IMR-90 (cell line): ENCODE measurements around the gene MAGI2. TPM values are rescaled to one million over a fixed set of nuclear protein-coding genes. Genes with fewer than 3 reads are reported as not detected.

Source experiments
- ATAC-seq: fragments of 200-7000 bp; cut with Tn5 transposase; 2 replicates; pipeline ENCODE4 v1.9.1; 2020; ENCODE audit warnings: low read depth, mild to moderate bottlenecking, moderate library complexity
- BruUV-seq: library from RNA; stranded (reverse); fragments of 400-500 nt; replicated peaks from 2 replicates; lab custom pipeline; 2021; lab: Mats Ljungman, UMichigan
- CTCF ChIA-PET: fragments of 300-600 bp; formaldehyde crosslinking; extraction: SDS; loops from one replicate; lab custom pipeline; 2021; ENCODE audit warnings: antibody characterized with exemption; lab: Yijun Ruan, JAX
- POLR2A ChIA-PET: fragments of 300-600 bp; sonication (Branson Sonifier 250); formaldehyde crosslinking; loops from one replicate; lab custom pipeline; 2022; ENCODE audit warnings: antibody characterized with exemption; ENCODE audit not compliant: unreplicated experiment; lab: Charles Lee
- DNase-seq: peaks from one replicate; pipeline ENCODE4 v3.0.0; 2013
- H2AFZ ChIP-seq: replicated peaks from 2 replicates; pipeline ENCODE3; 2013; ENCODE audit warnings: low read length, mild to moderate bottlenecking; ENCODE audit not compliant: poor library complexity
- H2AK5ac ChIP-seq: 2 replicates; pipeline ENCODE4 v1.6.1; 2013; ENCODE audit warnings: low read depth, low read length, inconsistent platforms
- H2AK9ac ChIP-seq: replicated peaks from 2 replicates; pipeline ENCODE3; 2013; ENCODE audit warnings: mild to moderate bottlenecking, low read depth, low read length, moderate library complexity; ENCODE audit not compliant: poor library complexity
- H2BK120ac ChIP-seq: 2 replicates; pipeline ENCODE4 v1.6.1; 2013; ENCODE audit warnings: low read depth, low read length, inconsistent platforms
- H2BK15ac ChIP-seq: 3 replicates; pipeline ENCODE4 v1.6.1; 2013; ENCODE audit warnings: low read depth, low read length, inconsistent platforms
- H2BK20ac ChIP-seq: 2 replicates; pipeline ENCODE4 v1.6.1; 2013; ENCODE audit warnings: low read depth, mild to moderate bottlenecking, inconsistent platforms, low read length, moderate library complexity
- H2BK5ac ChIP-seq: 2 replicates; pipeline ENCODE4 v1.6.1; 2013; ENCODE audit warnings: mild to moderate bottlenecking, low read depth, low read length, inconsistent platforms; ENCODE audit not compliant: poor library complexity, severe bottlenecking
- H3K14ac ChIP-seq: replicated peaks from 2 replicates; pipeline ENCODE4 v1.6.1; 2013; ENCODE audit warnings: low read depth, low read length, inconsistent platforms
- H3K18ac ChIP-seq: 2 replicates; pipeline ENCODE4 v1.6.1; 2013; ENCODE audit warnings: low read depth, low read length, control low read depth
- H3K23ac ChIP-seq: 2 replicates; pipeline ENCODE4 v1.6.1; 2013; ENCODE audit warnings: low read depth, low read length, inconsistent platforms
- H3K27ac ChIP-seq: 2 replicates; pipeline ENCODE4 v1.5.1; 2013; ENCODE audit warnings: mild to moderate bottlenecking, control low read depth, low read length; ENCODE audit not compliant: insufficient read depth
- H3K27me3 ChIP-seq: 2 replicates; pipeline ENCODE4 v1.6.1; 2013; ENCODE audit warnings: low read length; ENCODE audit not compliant: control insufficient read depth, insufficient read depth
- H3K36me3 ChIP-seq: 2 replicates; pipeline ENCODE4 v1.6.1; 2013; ENCODE audit warnings: low read length, mixed read lengths; ENCODE audit not compliant: control insufficient read depth, insufficient read depth
- H3K4ac ChIP-seq: 2 replicates; pipeline ENCODE4 v1.6.1; 2013; ENCODE audit warnings: low read depth, low read length, inconsistent platforms
- H3K4me1 ChIP-seq: 2 replicates; pipeline ENCODE4 v1.6.1; 2013; ENCODE audit warnings: low read length, mixed read lengths; ENCODE audit not compliant: control insufficient read depth, insufficient read depth
- H3K4me2 ChIP-seq: 2 replicates; pipeline ENCODE4 v1.6.1; 2013; ENCODE audit warnings: low read depth, mild to moderate bottlenecking, control low read depth, low read length, moderate library complexity
- H3K4me3 ChIP-seq: 2 replicates; pipeline ENCODE4 v1.5.1; 2013; ENCODE audit warnings: low read depth, mild to moderate bottlenecking, control low read depth, low read length, moderate library complexity; ENCODE audit not compliant: insufficient read depth
- H3K56ac ChIP-seq: 2 replicates; pipeline ENCODE4 v1.6.1; 2013; ENCODE audit warnings: low read length, inconsistent platforms; ENCODE audit not compliant: insufficient read depth; ENCODE audit errors: extremely low read depth
- H3K79me1 ChIP-seq, 2 experiments: 2 replicates each; pipeline ENCODE4 v1.6.1; 2013; ENCODE audit warnings: low read length in 2 of 2, inconsistent platforms in 1 of 2, low read depth in 1 of 2
- H3K9ac ChIP-seq: 2 replicates; pipeline ENCODE4 v1.6.1; 2013; ENCODE audit warnings: low read depth, low read length, control low read depth
- H3K9me1 ChIP-seq: 2 replicates; pipeline ENCODE4 v1.6.1; 2013; ENCODE audit warnings: low read length, inconsistent platforms; ENCODE audit not compliant: insufficient read depth
- H3K9me3 ChIP-seq: 2 replicates; pipeline ENCODE4 v1.6.1; 2013; ENCODE audit warnings: low read length; ENCODE audit not compliant: control insufficient read depth, insufficient read depth
- H4K20me1 ChIP-seq: 2 replicates; pipeline ENCODE4 v1.6.1; 2013; ENCODE audit warnings: low read length, inconsistent platforms; ENCODE audit not compliant: insufficient read depth
- H4K5ac ChIP-seq: 2 replicates; pipeline ENCODE4 v1.6.1; 2013; ENCODE audit warnings: mild to moderate bottlenecking, low read depth, low read length, control low read depth
- H4K8ac ChIP-seq, 2 experiments: 2 replicates each; pipeline ENCODE4 v1.6.1; 2013; ENCODE audit warnings: low read depth in 2 of 2, low read length in 2 of 2, control low read depth in 1 of 2, inconsistent platforms in 1 of 2
- H4K91ac ChIP-seq: 2 replicates; pipeline ENCODE4 v1.6.1; 2013; ENCODE audit warnings: low read depth, low read length, inconsistent platforms; ENCODE audit not compliant: insufficient read depth
- CHD1 ChIP-seq: IDR thresholded peaks from 2 replicates; pipeline ENCODE4 v1.6.1; 2012; ENCODE audit warnings: low read depth, low read length, improper control_type of control experiment
- RAD21 ChIP-seq: IDR thresholded peaks from 2 replicates; pipeline ENCODE4 v1.6.1; 2012; ENCODE audit warnings: low read length, improper control_type of control experiment
- WGBS, 2 experiments: methylation state at CpG; one replicate each; pipeline versions ENCODE4 v1.1.5 to v1.1.7; 2013; ENCODE audit warnings: missing lambda C conversion rate in 2 of 2; ENCODE audit not compliant: insufficient read length in 1 of 2; ENCODE audit errors: extremely low coverage in 2 of 2; 5-methylcytosine and 5-hydroxymethylcytosine counted together
- dilution Hi-C: fragments of 300-500 bp; cut with HindIII; formaldehyde crosslinking; loops from one replicate; pipeline ENCODE4 v1.14.3; 2018; ENCODE audit warnings: low sequenced_read_pairs; ENCODE audit not compliant: unreplicated experiment
- in situ Hi-C: fragments of 300-500 bp; cut with MboI; formaldehyde crosslinking; loops from 3 replicates; pipeline ENCODE4 v1.14.3; 2019; ENCODE audit warnings: low sequenced_read_pairs, inconsistent platforms, mixed read lengths
- intact Hi-C: fragments of 100-400 bp; cut with micrococcal nuclease; formaldehyde crosslinking; loops from 2 replicates; pipeline ENCODE4 v1.10.0; 2022
- polyA plus RNA-seq, 3 experiments: library from polyadenylated mRNA; depleted of rRNA; stranded (reverse); fragments of >200 nt; gene quantifications; 2 replicates each; pipeline ENCODE4 v1.2.3, GENCODE V29; 2012; ENCODE audit warnings: low replicate concordance in 1 of 3
- total RNA-seq: library from RNA; depleted of rRNA; stranded (reverse); fragments of >200 nt; gene quantifications from 2 replicates; pipeline ENCODE4 v1.2.3, GENCODE V29; 2012

Gene MAGI2
- total and polyA plus RNA-seq, 2 of the 4 experiments (the other 2 are of a cell fraction) = 2.5 to 17.9 TPM

GRCh38 chr7:78279457-78279856 lies 1174.0 kb downstream of the MAGI2 start:
- no CpG with 5 or more reads among the region's 1 CpG for WGBS, 2 experiments
- in situ Hi-C loops = no loop called here

More at GRCh38 chr7:78279457-78279856, 1174.0 kb downstream of the MAGI2 start:
- dilution Hi-C loops (no loop called here), intact Hi-C loops (no loop called here)
- Histone ChIP-seq H3K23ac (peak overlapping the region; percentile 55; the same call in 1 of the 2 replicates), H3K18ac (peak overlapping the region; percentile 46; the same call in 1 of the 2 replicates), H3K4me2 (no peak overlapping the region), H3K14ac (peak overlapping the region; percentile 57; the same call in 1 of the 2 replicates), H3K4ac (peak overlapping the region; percentile 12), H2BK120ac (peak overlapping the region; percentile 43), H2BK15ac (peak overlapping the region; percentile 43; the same call in 2 of the 3 replicates), H3K9ac (no peak overlapping the region), H2AFZ (no peak overlapping the region), H2BK5ac (peak overlapping the region; percentile 59), H3K9me3 (no peaks in the 10 kb centered on the region), H3K56ac (no peak overlapping the region), H2AK9ac (peak overlapping the region; percentile 21), H2AK5ac (peak overlapping the region; percentile 69; the same call in 1 of the 2 replicates), H3K27ac (no peak overlapping the region), H3K79me1 (no peaks in the 10 kb centered on the region), H3K4me3 (no peak overlapping the region), H3K36me3 (no peaks in the 10 kb centered on the region), H3K4me1 (peaks cover 5% of the 10 kb centered on the region), H4K8ac (peak overlapping the region; percentile 1 to 44; a peak in 2 of 4 replicates), H4K91ac (peak overlapping the region; percentile 29; the same call in 1 of the 2 replicates), H2BK20ac (peak overlapping the region; percentile 5), H3K9me1 (peaks cover 7% of the 10 kb centered on the region), H3K27me3 (no peaks in the 10 kb centered on the region), H4K20me1 (no peaks in the 10 kb centered on the region), H4K5ac (peak overlapping the region; percentile 27; the same call in 1 of the 2 replicates)
- ATAC-seq = peak; percentile 40
- no peak for DNase-seq
- TF ChIP-seq RAD21 = no peak
- no peak for TF ChIP-seq CHD1
- ChIA-PET POLR2A (no interaction called here), CTCF (interaction anchor here (0.5 to 0.9 kb wide), 2 partner anchors 15 to 361 kb away, joined by 3 read pairs; no protein-coding TSS in a partner anchor)
- BruUV-seq = no TSS peak
